GM19043 (cell line): ENCODE data around the gene ID3.
"Not testable (repeated sequence)": the region's sequence is repeated elsewhere in the genome, so short reads cannot be mapped to it uniquely, and the experiment has no call there.

Experiments
- ATAC-seq: cut with Tn5 transposase; IDR thresholded peaks from one replicate; pipeline ENCODE4 v1.9.1; 2021; ENCODE audit warnings: low read depth; ENCODE audit not compliant: unreplicated experiment

ID3 gene

GRCh38 chr1:23590058-23590783 is 30.9 kb upstream of the ID3 start:
- no peak for ATAC-seq

GRCh38 chr1:23589585-23589986 is 30.3 kb upstream of the ID3 start:
- no peak for ATAC-seq

- ATAC-seq = no peak
Observed at GRCh38 chr1:23588749-23589548, 29.6 kb upstream of the ID3 start.

- no peak for ATAC-seq
Observed at GRCh38 chr1:23585321-23586022, 26.2 kb upstream of the ID3 start.

- ATAC-seq = not testable (repeated sequence)
Observed at GRCh38 chr1:23583727-23584126, 24.4 kb upstream of the ID3 start.

GRCh38 chr1:23582820-23583219 is 23.5 kb upstream of the ID3 start:
- ATAC-seq = no peak

- ATAC-seq = no peak
Observed at GRCh38 chr1:23581219-23581618, 21.9 kb upstream of the ID3 start.

GRCh38 chr1:23578997-23579363 is 19.7 kb upstream of the ID3 start:
- no peak for ATAC-seq

- ATAC-seq = no peak
Observed at GRCh38 chr1:23578311-23578996, 19.2 kb upstream of the ID3 start.

GRCh38 chr1:23577056-23578004 is 18.0 kb upstream of the ID3 start:
- ATAC-seq = peak; percentile 81

- no peak for ATAC-seq
Observed at GRCh38 chr1:23576338-23577055, 17.2 kb upstream of the ID3 start.

GRCh38 chr1:23575226-23575810 is 16.0 kb upstream of the ID3 start:
- no peak for ATAC-seq

GRCh38 chr1:23574265-23574754 is 15.0 kb upstream of the ID3 start:
- ATAC-seq = no peak

GRCh38 chr1:23573574-23574182 is 14.4 kb upstream of the ID3 start:
- ATAC-seq = no peak

GRCh38 chr1:23571465-23571864 is 12.2 kb upstream of the ID3 start:
- ATAC-seq = no peak

GRCh38 chr1:23570001-23570691 is 10.8 kb upstream of the ID3 start:
- ATAC-seq = no peak

GRCh38 chr1:23568608-23569383 is 9.5 kb upstream of the ID3 start:
- no peak for ATAC-seq
